Smooth muscle cell (in vitro differentiated cells): ENCODE data around the gene GREB1L. TPM values are rescaled to one million over a fixed set of nuclear protein-coding genes. Genes with fewer than 3 reads are reported as not detected.

Experiments used
- DNase-seq: peaks from one replicate; lab custom pipeline; 2025; ENCODE audit not compliant: unreplicated experiment; lab: John Stamatoyannopoulos, UW
- H2AFZ ChIP-seq: fragments of 200-600 bp; sonication (generic); 2 replicates; pipeline ENCODE4 v1.6.0; 2016; ENCODE audit warnings: antibody characterized with exemption, low read depth, mild to moderate bottlenecking
- H3F3A ChIP-seq: fragments of 200-600 bp; sonication (generic); 2 replicates; pipeline ENCODE4 v1.6.0; 2017; ENCODE audit warnings: antibody characterized with exemption, low read depth
- H3K27ac ChIP-seq: fragments of 200-600 bp; sonication (generic); 2 replicates; pipeline ENCODE4 v1.5.1; 2016; ENCODE audit warnings: low read depth, mild to moderate bottlenecking
- H3K27me3 ChIP-seq: fragments of 200-600 bp; sonication (generic); 2 replicates; pipeline ENCODE4 v1.6.1; 2016; ENCODE audit warnings: low read depth, mild to moderate bottlenecking
- H3K36me3 ChIP-seq: fragments of 200-600 bp; sonication (generic); 2 replicates; pipeline ENCODE4 v1.5.1; 2016; ENCODE audit warnings: low read depth
- H3K4me1 ChIP-seq: fragments of 200-600 bp; sonication (generic); 2 replicates; pipeline ENCODE4 v1.5.1; 2016; ENCODE audit warnings: low read depth
- H3K4me2 ChIP-seq: fragments of 200-600 bp; sonication (generic); 2 replicates; pipeline ENCODE4 v1.6.0; 2016; ENCODE audit warnings: mild to moderate bottlenecking
- H3K4me3 ChIP-seq: fragments of 200-600 bp; sonication (generic); 2 replicates; pipeline ENCODE4 v1.5.1; 2016; ENCODE audit warnings: mild to moderate bottlenecking
- H3K79me2 ChIP-seq: fragments of 200-600 bp; sonication (generic); 2 replicates; pipeline ENCODE4 v1.6.0; 2016; ENCODE audit warnings: low read depth, mild to moderate bottlenecking
- H3K9ac ChIP-seq: fragments of 200-600 bp; sonication (generic); 2 replicates; pipeline ENCODE4 v1.6.0; 2016; ENCODE audit warnings: low read depth
- H3K9me3 ChIP-seq: fragments of 200-600 bp; sonication (generic); replicated peaks from 2 replicates; pipeline ENCODE4 v1.5.1; 2016; ENCODE audit warnings: low read depth
- H4K20me1 ChIP-seq: fragments of 200-600 bp; sonication (generic); 2 replicates; pipeline ENCODE4 v1.6.0; 2016; ENCODE audit warnings: low read depth
- CTCF ChIP-seq: fragments of 200-600 bp; sonication (generic); IDR thresholded peaks from 2 replicates; pipeline ENCODE4 v1.5.1; 2017; ENCODE audit warnings: borderline replicate concordance, mild to moderate bottlenecking, antibody characterized with exemption; ENCODE audit not compliant: insufficient read depth, poor library complexity, severe bottlenecking
- WGBS: methylation state at CpG from one replicate; pipeline ENCODE4 v1.1.7; 2016; ENCODE audit warnings: low lambda C conversion rate; 5-methylcytosine and 5-hydroxymethylcytosine counted together
- polyA plus RNA-seq: library from polyadenylated mRNA; unstranded; fragments of >200 nt; fragmentation: Nextera tagmentation; extraction: Ambion mirVana; gene quantifications from 2 replicates; pipeline ENCODE4 v1.2.1, GENCODE V29; 2016
- total RNA-seq: library from RNA; depleted of rRNA; stranded (reverse); fragments of >200 nt; gene quantifications from 2 replicates; pipeline ENCODE4 v1.2.3, GENCODE V29; 2014

Gene GREB1L
- total and polyA plus RNA-seq, 2 experiments from 2014 or later = 4.0 to 15.3 TPM

GRCh38 chr18:21538230-21538629 lies 296.2 kb downstream of the GREB1L start:
- Histone ChIP-seq H3K79me2 (no peaks in the 10 kb centered on the region), H2AFZ (no peak overlapping the region), H3K36me3 (peaks cover 32% of the 10 kb centered on the region), H3K27ac (no peak overlapping the region), H3K4me3 (no peak overlapping the region), H3K9me3 (no peaks in the 10 kb centered on the region), H4K20me1 (no peaks in the 10 kb centered on the region), H3K9ac (no peak overlapping the region), H3K27me3 (no peaks in the 10 kb centered on the region), H3K4me1 (no peaks in the 10 kb centered on the region), H3K4me2 (no peak overlapping the region), H3F3A (no peaks in the 10 kb centered on the region)
- no peak for TF ChIP-seq CTCF
- no peak for DNase-seq
- 97% methylated on average over 3 of the region's 3 CpGs for WGBS

DNA sequence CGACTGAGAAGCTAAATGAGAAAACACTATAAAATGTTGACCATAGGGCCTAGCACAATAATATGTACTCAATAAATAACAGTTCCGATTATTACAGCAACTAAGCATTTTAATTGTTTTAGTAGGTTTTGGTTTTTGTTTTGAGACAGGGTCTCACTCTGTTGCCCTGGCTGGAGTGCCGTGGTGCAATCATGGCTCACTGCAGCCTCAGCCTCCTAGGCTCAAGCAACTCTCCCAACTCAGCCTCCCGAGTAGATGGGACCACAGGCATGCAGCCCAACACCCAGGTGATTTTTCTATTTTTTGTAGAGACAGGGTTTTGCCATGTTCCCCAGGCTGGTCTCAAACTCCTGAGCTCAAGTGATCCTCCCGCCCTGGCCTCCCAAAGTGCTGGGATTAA lies 304.4 kb downstream of the GREB1L start:
- H3K4me2 ChIP-seq = no peak overlapping the region
- no peak for DNase-seq
- no peak overlapping the region for H3K4me3 ChIP-seq
- no peak overlapping the region for H2AFZ ChIP-seq
- H3K4me1 ChIP-seq = no peaks in the 10 kb centered on the region
- peaks cover 6% of the 10 kb centered on the region for H3K79me2 ChIP-seq
- H3K27ac ChIP-seq = no peak overlapping the region
- TF ChIP-seq CTCF = no peak
- no peak overlapping the region for H3K9ac ChIP-seq
- no peaks in the 10 kb centered on the region for H3K9me3 ChIP-seq
- peaks cover 3% of the 10 kb centered on the region for H3K36me3 ChIP-seq
- no peaks in the 10 kb centered on the region for H3F3A ChIP-seq
- WGBS = 94% methylated on average over 5 of the region's 5 CpGs
- H4K20me1 ChIP-seq = peaks cover 9% of the 10 kb centered on the region
- H3K27me3 ChIP-seq = no peaks in the 10 kb centered on the region

DNA sequence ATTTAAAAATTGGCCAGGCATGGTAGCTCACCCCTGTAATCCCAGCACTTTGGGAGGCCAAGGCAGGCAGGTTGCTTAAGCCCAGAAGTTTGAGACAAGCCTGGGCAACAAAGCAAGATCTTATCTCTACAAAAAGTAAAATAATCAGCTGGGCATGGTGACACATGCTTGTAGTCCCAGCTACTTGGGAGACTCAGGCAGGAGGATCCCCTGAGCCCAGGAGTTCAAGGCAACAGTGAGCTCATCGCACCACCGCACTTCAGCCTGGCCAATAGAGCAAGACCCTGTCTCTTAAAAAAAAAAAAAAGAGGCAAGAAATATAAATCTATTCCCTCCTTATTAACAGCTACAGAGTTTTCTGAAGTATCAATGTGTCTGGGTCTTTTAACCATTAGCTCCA lies 306.6 kb downstream of the GREB1L start:
- no peaks in the 10 kb centered on the region for H3K36me3 ChIP-seq
- H4K20me1 ChIP-seq = peaks cover 17% of the 10 kb centered on the region
- no peak overlapping the region for H2AFZ ChIP-seq
- TF ChIP-seq CTCF = no peak
- H3K4me1 ChIP-seq = no peaks in the 10 kb centered on the region
- peaks cover 6% of the 10 kb centered on the region for H3K79me2 ChIP-seq
- no peaks in the 10 kb centered on the region for H3K9me3 ChIP-seq
- WGBS = 96% methylated on average over 2 of the region's 2 CpGs
- H3K9ac ChIP-seq = no peak overlapping the region
- no peaks in the 10 kb centered on the region for H3F3A ChIP-seq
- DNase-seq = no peak
- H3K27ac ChIP-seq = no peak overlapping the region
- no peak overlapping the region for H3K4me2 ChIP-seq
- H3K27me3 ChIP-seq = no peaks in the 10 kb centered on the region
- H3K4me3 ChIP-seq = no peak overlapping the region

DNA sequence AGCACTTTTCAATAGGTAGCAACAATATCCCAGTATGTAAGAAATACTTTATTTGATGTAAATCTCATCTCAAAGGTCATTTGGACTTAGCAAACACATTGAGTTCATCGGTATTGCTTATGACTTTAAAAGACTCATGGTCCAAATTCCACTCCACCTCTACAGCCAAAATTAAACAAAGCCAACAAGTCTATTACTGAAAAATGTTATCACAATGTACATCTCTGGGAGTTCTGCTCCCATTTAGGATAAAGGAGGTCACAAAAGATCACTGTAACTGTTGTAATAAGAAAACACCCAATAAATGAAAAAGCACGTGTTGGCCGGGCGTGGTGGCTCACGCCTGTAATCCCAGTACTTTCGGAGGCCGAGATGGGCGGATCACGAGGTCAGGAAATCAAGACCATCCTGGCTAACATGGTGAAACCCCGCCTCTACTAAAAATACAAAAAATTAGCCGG lies 308.5 kb downstream of the GREB1L start:
- no peak for TF ChIP-seq CTCF
- Histone ChIP-seq H3K79me2 (peaks cover 6% of the 10 kb centered on the region), H3K9me3 (no peaks in the 10 kb centered on the region), H4K20me1 (peaks cover 17% of the 10 kb centered on the region), H3F3A (no peaks in the 10 kb centered on the region), H3K9ac (no peak overlapping the region), H3K4me1 (no peaks in the 10 kb centered on the region), H3K27me3 (no peaks in the 10 kb centered on the region), H2AFZ (no peak overlapping the region), H3K4me3 (no peak overlapping the region), H3K27ac (no peak overlapping the region), H3K36me3 (no peaks in the 10 kb centered on the region), H3K4me2 (no peak overlapping the region)
- 98% methylated on average over 11 of the region's 11 CpGs for WGBS
- no peak for DNase-seq
